ENCODE data around the gene VDAC1. TPM values are rescaled to one million over a fixed set of nuclear protein-coding genes. Genes with fewer than 3 reads are reported as not detected.

The VDAC1 gene
- polyA plus RNA-seq, 3 donors from 2014 or later: 107 to 119 (median 111) TPM

GRCh38 chr5:133924221-133924920, 80.4 kb downstream of the VDAC1 start:
- Mint-ChIP-seq H3K9me3 (no peaks in the 10 kb centered on the region), H3K27me3 (ENCODE audit: low read depth in 3 of 3) (peaks cover 3 to 12% (median 4%) of the 10 kb centered on the region in 3 donors)

GRCh38 chr5:133921979-133922378, 82.8 kb downstream of the VDAC1 start:
- H3K4me1 Mint-ChIP-seq: no peaks in the 10 kb centered on the region
- no peaks in the 10 kb centered on the region for H3K36me3 Mint-ChIP-seq
- no peak overlapping the region for H3K27ac Mint-ChIP-seq
- no peak overlapping the region for H3K4me3 Mint-ChIP-seq
- no peak for DNase-seq
- H3K9me3 Mint-ChIP-seq: no peaks in the 10 kb centered on the region
- H3K27me3 Mint-ChIP-seq (ENCODE audit: low read depth in 3 of 3): peaks cover 1 to 9% (median 2%) of the 10 kb centered on the region in 3 donors

More at GRCh38 chr5:133924221-133924920, 80.4 kb downstream of the VDAC1 start:
- H3K27ac Mint-ChIP-seq: no peak overlapping the region
- H3K36me3 Mint-ChIP-seq: no peaks in the 10 kb centered on the region
- H3K4me3 Mint-ChIP-seq: no peak overlapping the region
- DNase-seq: no peak
- no peaks in the 10 kb centered on the region for H3K4me1 Mint-ChIP-seq

Other genes with a start within 250 kb of the VDAC1 start
- gene C5orf15, start 36.4 kb downstream of the VDAC1 start, polyA plus RNA-seq: 10 to 100 TPM; 30.0 to 30.6 (median 30.3) TPM
- 10 to 100 TPM; 14.9 to 50.9 (median 38.2) TPM for gene TCF7, start 109.7 kb upstream of the VDAC1 start, polyA plus RNA-seq
- gene SKP1, start 172.0 kb upstream of the VDAC1 start, polyA plus RNA-seq: 1,000 to 10,000 TPM in 2 of 3 donors, 100 to 1,000 TPM in 1; 955 to 1,349 (median 1,131) TPM
- 100 to 1,000 TPM; 225 to 259 (median 254) TPM for gene PPP2CA, start 221.1 kb upstream of the VDAC1 start, polyA plus RNA-seq